Breast epithelium (tissue), 3 donors: ENCODE results near the gene GPC6.

Experiments
- POLR2A ChIP-seq: fragments of 450-650 bp; IDR thresholded peaks from one replicate; pipeline ENCODE4 v1.6.1; 2016; ENCODE audit warnings: antibody characterized with exemption, mild to moderate bottlenecking, moderate library complexity
- POLR2AphosphoS5 ChIP-seq, 3 donors: sonication (generic); formaldehyde crosslinking; IDR thresholded peaks; one replicate each; pipeline ENCODE4 v1.6.1; 2017; ENCODE audit warnings: antibody characterized with exemption in 3 of 3
- TF ChIP-seq, protein P1 (sequence below), 3 donors: fragments of 450-650 bp; IDR thresholded peaks; one replicate each; pipeline ENCODE4 v1.5.1; 2016 to 2017; ENCODE audit warnings: antibody characterized with exemption in 3 of 3, mild to moderate bottlenecking in 3 of 3, moderate library complexity in 3 of 3

DNA sequence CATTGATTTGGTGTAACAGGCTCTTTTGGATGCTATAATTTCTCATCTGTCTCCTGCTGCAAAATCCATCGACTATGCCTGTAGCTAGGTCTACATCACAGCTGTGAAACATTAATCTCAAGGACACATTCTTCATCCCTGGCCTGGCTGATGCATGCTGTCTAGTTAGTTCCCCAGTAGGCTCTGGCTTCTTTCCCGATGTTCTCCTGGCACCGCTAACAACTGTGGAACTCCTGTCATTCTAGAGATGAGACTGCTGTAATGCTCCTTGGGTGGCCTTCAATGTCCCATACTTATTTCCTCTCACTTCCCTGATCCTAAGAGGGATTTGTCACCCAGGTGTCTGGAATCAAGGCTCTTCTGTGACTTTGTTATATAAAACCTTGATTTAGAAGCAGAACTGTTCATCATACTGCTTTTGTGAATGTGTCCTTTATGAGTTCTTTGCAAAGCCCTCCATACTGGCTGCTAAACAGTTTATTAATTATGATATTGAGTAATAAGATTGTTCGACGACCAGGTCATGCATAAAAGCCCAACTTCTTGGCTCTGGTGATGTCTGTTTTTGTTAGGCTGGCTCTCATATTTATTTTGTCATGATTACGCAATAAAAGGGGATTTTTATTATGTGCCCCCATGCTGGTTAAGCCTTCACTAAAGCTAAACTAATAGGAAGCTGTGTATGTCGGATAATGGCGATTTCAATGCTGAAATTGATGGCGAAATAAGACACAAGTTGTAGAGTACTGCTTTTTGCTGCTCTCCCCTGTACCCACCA, 1025.4 kb downstream of the GPC6 start:
- no peak for TF ChIP-seq POLR2AphosphoS5 (IDR thresholded peaks at IDR 0.05)
- TF ChIP-seq, protein P1, sequence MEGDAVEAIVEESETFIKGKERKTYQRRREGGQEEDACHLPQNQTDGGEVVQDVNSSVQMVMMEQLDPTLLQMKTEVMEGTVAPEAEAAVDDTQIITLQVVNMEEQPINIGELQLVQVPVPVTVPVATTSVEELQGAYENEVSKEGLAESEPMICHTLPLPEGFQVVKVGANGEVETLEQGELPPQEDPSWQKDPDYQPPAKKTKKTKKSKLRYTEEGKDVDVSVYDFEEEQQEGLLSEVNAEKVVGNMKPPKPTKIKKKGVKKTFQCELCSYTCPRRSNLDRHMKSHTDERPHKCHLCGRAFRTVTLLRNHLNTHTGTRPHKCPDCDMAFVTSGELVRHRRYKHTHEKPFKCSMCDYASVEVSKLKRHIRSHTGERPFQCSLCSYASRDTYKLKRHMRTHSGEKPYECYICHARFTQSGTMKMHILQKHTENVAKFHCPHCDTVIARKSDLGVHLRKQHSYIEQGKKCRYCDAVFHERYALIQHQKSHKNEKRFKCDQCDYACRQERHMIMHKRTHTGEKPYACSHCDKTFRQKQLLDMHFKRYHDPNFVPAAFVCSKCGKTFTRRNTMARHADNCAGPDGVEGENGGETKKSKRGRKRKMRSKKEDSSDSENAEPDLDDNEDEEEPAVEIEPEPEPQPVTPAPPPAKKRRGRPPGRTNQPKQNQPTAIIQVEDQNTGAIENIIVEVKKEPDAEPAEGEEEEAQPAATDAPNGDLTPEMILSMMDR (IDR thresholded peaks at IDR 0.05) = no peak
- no peak for TF ChIP-seq POLR2A
